Bronchial epithelial cell (primary cell): ENCODE results near the gene SLC16A10. TPM values are rescaled to one million over a fixed set of nuclear protein-coding genes. Genes with fewer than 3 reads are reported as not detected.

ENCODE experiments used
- DNase-seq: peaks from one replicate; pipeline ENCODE4 v3.0.0-alpha.2; 2010; ENCODE audit warnings: low read depth
- FAIRE-seq: peaks from 2 replicates; lab custom pipeline; 2011; peaks lifted over from hg19 to GRCh38; lab: Jason Lieb, UNC
- H3K27me3 ChIP-seq: 2 replicates; pipeline ENCODE4 v1.5.1; 2011; ENCODE audit warnings: low read length; ENCODE audit not compliant: control insufficient read depth, insufficient read depth
- H3K36me3 ChIP-seq: 2 replicates; pipeline ENCODE4 v1.5.1; 2011; ENCODE audit warnings: low read length; ENCODE audit not compliant: control insufficient read depth, insufficient read depth
- H3K4me3 ChIP-seq: 2 replicates; pipeline ENCODE4 v1.5.1; 2011; ENCODE audit warnings: mild to moderate bottlenecking, low read depth, low read length, control low read depth
- CTCF ChIP-seq: IDR thresholded peaks from 2 replicates; pipeline ENCODE4 v1.5.1; 2011; ENCODE audit warnings: mild to moderate bottlenecking, moderate library complexity, low read length, control low read depth, inconsistent platforms; ENCODE audit not compliant: insufficient read depth, severe bottlenecking
- total RNA-seq: library from RNA; depleted of rRNA; stranded (reverse); fragments of >200 nt; gene quantifications from 2 replicates; pipeline ENCODE4 v1.2.1, GENCODE V29; 2014

Gene SLC16A10
- total RNA-seq, 1 donor from 2014 or later, result 0.26 TPM

GRCh38 chr6:111192911-111193555 is 105.7 kb downstream of the SLC16A10 start:
- FAIRE-seq (no peak), DNase-seq (no peak)
- no peaks in the 10 kb centered on the region for H3K27me3 ChIP-seq
- H3K4me3 ChIP-seq, result no peak overlapping the region
- no peak for TF ChIP-seq CTCF
- H3K36me3 ChIP-seq, result no peaks in the 10 kb centered on the region

GRCh38 chr6:111195656-111196055 is 108.4 kb downstream of the SLC16A10 start:
- FAIRE-seq (no peak), DNase-seq (no peak)
- Histone ChIP-seq H3K27me3 (no peaks in the 10 kb centered on the region), H3K4me3 (no peak overlapping the region), H3K36me3 (no peaks in the 10 kb centered on the region)
- no peak for TF ChIP-seq CTCF

- FAIRE-seq (no peak), DNase-seq (no peak)
- Histone ChIP-seq H3K4me3 (no peak overlapping the region), H3K36me3 (no peaks in the 10 kb centered on the region), H3K27me3 (no peaks in the 10 kb centered on the region)
- TF ChIP-seq CTCF, result no peak
Measured at GRCh38 chr6:111198841-111199240, 111.5 kb downstream of the SLC16A10 start.

GRCh38 chr6:111199935-111200334 is 112.6 kb downstream of the SLC16A10 start:
- Histone ChIP-seq H3K4me3 (no peak overlapping the region), H3K27me3 (no peaks in the 10 kb centered on the region), H3K36me3 (no peaks in the 10 kb centered on the region)
- no peak for DNase-seq
- FAIRE-seq, result no peak
- TF ChIP-seq CTCF, result no peak

- DNase-seq, result no peak
- H3K4me3 ChIP-seq, result no peak overlapping the region
- TF ChIP-seq CTCF, result no peak
- no peaks in the 10 kb centered on the region for H3K36me3 ChIP-seq
- FAIRE-seq, result no peak
- no peaks in the 10 kb centered on the region for H3K27me3 ChIP-seq
Measured at GRCh38 chr6:111200350-111201243, 113.3 kb downstream of the SLC16A10 start.
